NCI-H187 (cell line): Measurements from ENCODE around the gene SS18L1.

ENCODE experiments used
- DNase-seq, 2 experiments: peaks; one replicate each; lab custom pipeline; 2025; lab: John Stamatoyannopoulos, UW

SS18L1 gene

GRCh38 chr20:62156592-62157386 is 13.2 kb downstream of the SS18L1 start:
- DNase-seq = no peak

DNA sequence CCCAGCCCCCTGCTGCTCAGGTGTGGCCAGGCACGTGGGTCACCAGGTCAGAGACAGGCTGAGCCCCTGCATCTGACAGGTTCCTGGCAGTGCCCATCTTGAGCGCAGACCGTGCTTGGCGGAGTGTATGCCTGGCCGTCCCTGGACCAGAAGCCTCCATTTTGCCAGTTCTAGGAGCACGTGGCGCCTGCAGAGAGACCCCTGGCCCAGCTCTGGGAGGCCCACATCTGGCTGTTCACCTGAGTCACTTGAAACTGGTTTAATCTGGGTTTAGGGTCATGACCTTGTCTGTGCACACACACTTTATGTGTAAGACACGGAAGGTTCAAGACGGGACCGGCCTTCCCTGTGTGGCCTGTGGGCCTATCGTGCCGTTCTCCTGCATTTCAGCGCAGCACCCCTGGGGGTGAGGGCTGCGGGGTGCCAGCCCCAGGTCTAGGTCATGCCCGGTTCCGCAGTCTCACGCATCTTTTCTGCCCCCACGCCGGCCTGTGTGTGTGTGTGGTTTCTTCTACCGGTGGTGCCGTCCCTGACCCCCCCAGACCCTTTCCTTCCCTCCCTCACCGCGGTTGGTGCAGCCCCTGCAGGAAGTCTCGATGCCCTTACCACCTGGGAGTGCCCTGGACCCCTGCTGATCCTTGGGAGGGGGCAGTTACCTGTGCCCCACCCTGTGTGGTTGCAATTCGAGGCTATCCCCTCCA is 14.0 kb downstream of the SS18L1 start:
- no peak for DNase-seq

- no peak for DNase-seq
Observed at GRCh38 chr20:62158088-62158400, 14.5 kb downstream of the SS18L1 start.

DNA sequence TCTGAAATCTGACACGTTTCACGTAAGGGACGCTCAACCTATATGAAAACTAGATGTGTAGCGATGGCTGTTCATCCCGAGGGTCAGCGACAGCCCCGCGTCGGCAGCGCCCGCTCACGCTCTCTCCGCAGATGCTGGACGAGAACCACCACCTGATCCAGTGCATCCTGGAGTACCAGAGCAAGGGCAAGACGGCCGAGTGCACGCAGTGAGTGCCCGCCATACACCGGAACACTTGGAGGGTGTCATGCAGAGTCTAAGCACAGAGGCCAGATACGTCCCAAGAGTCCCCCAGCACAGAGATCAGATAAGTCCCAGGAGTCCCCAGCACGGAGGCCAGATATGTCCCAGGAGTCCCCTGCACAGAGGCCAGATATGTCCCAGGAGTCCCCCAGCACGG is 15.0 kb downstream of the SS18L1 start:
- DNase-seq = no peak

- DNase-seq = no peak
Observed at GRCh38 chr20:62159052-62159451, 15.5 kb downstream of the SS18L1 start.

DNA sequence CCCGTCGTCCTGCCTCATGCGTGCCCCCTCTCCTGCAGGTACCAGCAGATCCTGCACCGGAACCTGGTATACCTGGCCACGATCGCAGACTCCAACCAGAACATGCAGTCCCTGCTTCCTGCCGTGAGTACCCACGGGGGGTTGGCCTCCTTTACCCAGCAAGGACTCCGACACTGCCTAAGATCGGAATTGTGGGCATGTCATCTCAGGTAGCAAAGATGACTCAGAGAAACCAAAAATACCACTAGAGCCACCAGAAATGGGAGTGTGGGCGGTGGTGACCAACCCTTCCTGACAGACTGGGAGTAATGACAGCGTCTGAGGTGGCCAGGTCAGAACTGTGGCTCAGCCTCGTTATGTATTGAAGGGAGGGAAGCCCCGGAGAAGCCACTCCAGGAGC is 16.3 kb downstream of the SS18L1 start:
- no peak for DNase-seq

DNA sequence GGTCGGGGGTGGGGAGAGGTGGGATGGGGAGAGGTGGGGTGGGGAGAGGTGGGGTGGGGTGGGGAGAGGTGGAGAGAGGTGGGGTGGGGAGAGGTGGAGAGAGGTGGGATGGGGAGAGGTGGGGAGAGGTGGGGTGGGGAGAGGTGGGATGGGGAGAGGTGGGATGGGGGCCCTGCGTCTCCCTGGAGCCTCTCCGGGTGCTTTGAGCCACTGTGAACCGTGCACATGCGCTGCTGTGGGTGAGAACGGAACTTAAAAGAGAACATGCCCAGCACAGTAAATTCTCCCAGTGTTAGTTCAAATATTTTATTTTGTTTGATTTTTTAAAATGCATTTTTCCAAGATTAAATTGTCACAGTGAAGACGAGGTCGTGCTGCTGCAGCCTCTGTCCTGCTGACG is 16.7 kb downstream of the SS18L1 start:
- no peak for DNase-seq

DNA sequence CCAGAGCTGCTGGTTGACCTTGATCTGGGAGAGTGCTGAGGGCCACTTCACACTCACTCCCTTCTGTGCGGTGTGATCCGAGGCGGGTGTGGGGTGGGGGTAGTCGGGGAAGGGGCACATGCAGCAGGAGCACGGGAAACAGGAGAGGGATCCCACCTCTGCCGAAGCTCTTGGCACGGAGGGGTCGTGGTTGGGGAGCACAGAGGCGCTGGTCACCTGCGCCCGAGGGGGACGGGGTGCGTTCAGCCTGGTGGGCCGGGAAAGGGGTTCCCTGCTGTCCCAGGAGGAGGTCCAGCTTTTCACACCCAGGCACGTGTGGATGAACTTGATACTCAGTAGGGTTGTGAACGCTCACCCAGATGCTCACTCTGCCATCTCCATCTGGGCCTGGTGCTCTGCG is 17.3 kb downstream of the SS18L1 start:
- DNase-seq = no peak

GRCh38 chr20:62161347-62161746 is 17.8 kb downstream of the SS18L1 start:
- DNase-seq = no peak

DNA sequence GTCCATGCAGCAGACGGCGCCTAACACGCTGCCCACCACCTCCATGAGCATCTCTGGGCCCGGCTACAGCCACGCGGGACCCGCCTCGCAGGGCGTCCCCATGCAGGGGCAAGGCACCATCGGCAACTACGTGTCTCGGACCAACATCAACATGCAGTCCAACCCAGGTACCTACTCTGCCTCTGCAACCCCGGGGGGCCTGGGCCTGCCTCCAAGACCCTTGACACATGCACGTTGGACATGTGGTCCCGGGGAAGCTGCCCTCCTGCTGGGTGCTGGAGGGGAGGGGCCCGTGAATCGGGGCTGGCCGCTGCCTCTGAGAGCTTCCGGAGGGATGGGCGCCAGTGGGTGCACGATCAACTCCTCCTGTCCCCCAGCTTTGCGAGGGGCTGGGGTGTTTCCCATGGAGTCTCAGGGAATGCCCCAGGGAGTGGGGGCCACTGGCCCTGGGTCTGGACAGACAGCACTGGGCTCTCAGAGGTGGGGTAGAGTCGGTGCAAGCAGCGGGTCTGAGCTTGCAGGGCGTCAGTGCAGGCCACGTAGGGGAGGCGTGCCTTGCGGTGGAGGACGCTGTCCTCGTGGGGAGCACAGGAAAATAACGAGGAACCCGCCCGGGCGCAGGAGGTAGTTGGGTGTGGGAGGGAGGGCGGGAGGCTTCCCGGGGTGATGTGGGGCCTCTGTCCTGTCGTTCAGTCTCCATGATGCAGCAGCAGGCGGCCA is 19.4 kb downstream of the SS18L1 start:
- no peak for DNase-seq

- no peak for DNase-seq
Observed at GRCh38 chr20:62163485-62163865, 19.9 kb downstream of the SS18L1 start.

GRCh38 chr20:62163986-62164762 is 20.6 kb downstream of the SS18L1 start:
- no peak for DNase-seq

DNA sequence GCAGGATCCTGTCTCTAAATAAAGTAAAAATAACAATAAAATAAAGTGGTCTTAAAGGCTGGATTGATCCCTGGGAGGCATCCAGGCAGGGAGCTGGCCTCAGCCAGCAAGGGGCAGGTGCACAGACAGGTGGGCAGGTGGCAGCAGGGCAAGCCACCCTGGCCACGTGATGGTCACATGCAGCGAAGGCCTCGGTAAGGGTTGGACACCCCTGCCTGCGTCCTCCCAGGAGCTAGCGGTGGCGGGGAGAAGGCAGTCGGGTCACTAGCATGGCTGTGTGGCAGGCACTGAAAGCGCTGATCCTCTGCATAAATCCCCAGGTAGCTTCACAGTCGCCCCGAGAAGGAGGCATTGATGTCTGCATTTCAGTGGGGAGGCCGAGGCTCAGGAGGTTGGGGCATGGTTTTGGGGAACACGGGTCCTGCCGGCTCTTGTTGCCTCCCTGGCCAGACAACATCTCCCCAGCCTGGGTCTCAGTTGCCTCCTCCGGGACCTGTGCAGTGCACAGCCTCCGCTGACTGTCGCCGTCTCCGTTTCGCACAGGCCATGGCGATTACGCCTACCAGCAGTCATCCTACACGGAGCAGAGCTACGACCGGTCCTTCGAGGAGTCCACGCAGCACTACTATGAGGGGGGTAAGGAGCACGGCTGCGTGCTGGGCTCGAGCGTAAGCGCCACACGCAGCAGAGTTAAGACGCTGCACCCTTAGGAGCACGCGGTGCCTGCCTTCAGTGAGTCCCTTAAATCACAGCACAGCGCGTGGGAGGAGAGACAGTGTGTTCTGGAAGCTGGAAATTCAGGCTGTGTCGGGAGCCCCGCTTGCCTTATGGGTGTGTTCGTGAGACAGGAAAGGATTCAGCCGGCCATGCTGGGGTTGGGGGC is 21.6 kb downstream of the SS18L1 start:
- no peak for DNase-seq

- no peak for DNase-seq
Observed at GRCh38 chr20:62165762-62166399, 22.3 kb downstream of the SS18L1 start.

DNA sequence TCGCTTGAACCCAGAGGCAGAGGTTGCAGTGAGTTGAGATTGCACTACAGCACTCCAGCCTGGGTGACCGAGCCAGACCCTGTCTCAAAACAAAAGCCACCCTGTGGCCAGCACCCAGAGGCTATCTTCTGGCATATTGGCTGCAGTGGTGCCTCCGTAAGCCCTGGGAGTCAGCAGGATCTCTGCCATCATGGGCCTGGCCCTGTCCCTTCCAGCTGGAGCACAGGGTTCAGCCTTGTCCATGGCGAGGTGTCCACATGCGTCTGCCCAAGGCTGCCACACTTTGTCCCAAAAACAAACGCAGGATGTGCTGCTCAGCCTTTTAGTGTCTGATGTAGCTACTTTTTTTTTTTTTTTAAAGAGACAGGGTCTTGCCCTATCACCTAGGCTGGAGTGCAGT is 23.9 kb downstream of the SS18L1 start:
- DNase-seq = no peak

DNA sequence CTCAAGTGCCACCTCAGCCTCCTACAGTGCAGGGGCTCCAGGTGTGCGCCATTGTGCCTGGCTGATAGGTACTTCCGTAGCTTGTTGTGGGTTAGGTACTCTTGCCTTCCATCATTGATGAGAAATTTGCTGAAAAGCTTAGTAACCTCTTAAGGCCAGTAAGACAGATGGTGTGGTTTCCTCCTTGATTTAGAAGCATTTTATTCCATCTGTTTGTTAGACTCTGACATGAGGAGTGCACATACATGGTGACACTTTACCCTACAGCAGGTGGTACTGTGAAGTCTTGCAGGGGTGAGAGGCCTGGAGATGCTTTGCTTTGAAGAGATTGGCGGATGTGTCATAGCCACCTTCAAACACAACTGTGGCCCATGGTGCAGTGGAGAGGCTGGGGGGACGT is 24.5 kb downstream of the SS18L1 start:
- DNase-seq = no peak

DNA sequence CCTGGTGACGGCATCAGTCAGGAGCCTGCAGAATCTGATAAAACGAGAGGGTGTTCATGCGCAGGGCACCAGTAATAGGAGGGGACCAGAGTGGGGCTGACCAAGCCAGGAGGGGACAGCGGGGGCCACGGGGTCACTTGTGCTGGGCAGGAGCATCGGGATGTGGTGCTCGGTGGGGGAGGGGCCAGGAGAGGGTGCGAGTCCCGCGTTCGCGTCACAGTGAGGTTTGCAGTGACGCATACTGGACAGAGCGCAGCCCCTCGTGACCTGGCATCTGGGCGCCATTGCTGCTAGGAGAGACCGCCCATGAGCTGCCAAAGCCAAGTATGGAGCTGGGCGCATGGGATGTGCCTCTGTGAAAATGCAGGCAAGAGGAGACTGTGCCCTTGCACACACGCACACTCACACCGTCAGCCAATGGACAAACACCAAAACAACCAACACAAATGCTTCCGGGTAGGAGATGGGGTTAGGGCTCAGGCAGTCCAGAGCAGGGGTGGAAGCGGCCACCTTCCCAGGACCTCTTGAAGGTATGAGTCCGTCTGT is 25.4 kb downstream of the SS18L1 start:
- DNase-seq = no peak

DNA sequence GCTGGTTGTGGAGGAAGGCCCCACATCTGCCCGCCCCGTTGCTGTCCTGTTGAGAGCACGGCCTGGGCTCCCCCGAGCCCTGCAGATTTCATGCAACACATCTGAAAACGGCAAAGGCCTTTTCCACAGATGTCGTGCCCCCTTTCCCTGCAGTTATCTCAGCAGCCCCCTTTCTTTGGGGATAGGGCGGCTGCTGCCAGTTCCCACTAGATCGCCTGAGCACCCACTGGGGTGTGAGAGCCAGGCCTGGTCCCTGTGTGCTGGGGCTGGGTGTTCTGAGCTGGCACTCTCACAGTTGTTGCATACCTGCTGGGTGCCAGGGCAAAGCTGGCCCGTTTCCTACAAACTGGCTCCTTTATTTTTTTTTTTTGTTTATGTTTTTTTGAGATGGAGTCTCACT is 27.0 kb downstream of the SS18L1 start:
- no peak for DNase-seq

DNA sequence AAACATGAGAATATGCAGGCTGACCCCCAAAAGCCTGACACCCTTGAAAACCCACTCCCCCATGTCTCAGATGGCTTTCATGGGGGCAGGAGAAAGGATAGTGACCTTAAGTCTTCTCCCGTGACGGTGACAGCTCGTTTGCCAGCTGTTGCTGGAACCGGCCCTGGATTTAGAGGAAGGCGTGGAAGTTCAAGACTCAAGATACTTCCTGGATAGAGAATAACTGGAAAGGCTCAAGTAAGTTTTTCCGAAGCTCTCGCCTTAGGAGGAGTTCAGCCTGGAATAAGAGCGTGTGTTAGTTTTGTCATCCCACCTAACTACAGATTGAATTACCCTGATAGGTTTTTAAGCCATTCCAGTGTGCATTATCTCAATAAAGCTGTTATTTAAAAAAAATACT is 27.7 kb downstream of the SS18L1 start:
- no peak for DNase-seq

DNA sequence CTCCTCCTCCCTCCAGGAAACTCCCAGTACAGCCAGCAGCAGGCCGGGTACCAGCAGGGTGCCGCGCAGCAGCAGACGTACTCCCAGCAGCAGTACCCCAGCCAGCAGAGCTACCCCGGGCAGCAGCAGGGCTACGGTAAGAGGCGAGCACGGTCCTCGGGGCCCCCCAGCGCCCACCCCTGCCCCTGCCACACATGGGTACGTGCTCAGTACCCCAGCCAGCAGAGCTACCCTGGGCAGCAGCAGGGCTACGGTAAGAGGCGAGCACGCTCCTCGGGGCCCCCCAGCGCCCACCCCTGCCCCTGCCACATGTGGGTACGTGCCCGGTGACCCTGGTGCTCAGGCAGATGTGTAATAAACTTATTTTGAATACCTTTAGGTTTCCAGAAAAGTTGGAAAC is 29.1 kb downstream of the SS18L1 start:
- no peak for DNase-seq
